PFSK-1 (cell line): ENCODE data around the gene HIBCH.

ENCODE experiments used
- FOXP2 ChIP-seq: optimal IDR thresholded peaks from 2 replicates; pipeline ENCODE3; 2011; ENCODE audit warnings: borderline replicate concordance, control low read depth, inconsistent platforms; ENCODE audit not compliant: insufficient read depth; ENCODE audit errors: extremely low read length, extremely low read depth
- POLR2AphosphoS5 ChIP-seq: IDR thresholded peaks from 2 replicates; pipeline ENCODE4 v1.6.1; 2012; ENCODE audit warnings: low read depth, mild to moderate bottlenecking, control low read depth, low read length, moderate library complexity
- REST ChIP-seq, 2 experiments: IDR thresholded peaks; 2 replicates each; pipeline versions ENCODE4 v1.6.1 to v1.8.0; 2011 to 2012; ENCODE audit warnings: low read depth in 2 of 2, low read length in 2 of 2, control low read depth in 1 of 2, inconsistent platforms in 1 of 2, mild to moderate bottlenecking in 1 of 2, moderate library complexity in 1 of 2; ENCODE audit not compliant: insufficient read depth in 1 of 2
- SIN3A ChIP-seq: IDR thresholded peaks from 2 replicates; pipeline ENCODE4 v1.6.1; 2012; ENCODE audit warnings: mild to moderate bottlenecking, low read length, moderate library complexity, borderline replicate concordance; ENCODE audit not compliant: insufficient read depth
- TAF1 ChIP-seq: IDR thresholded peaks from 2 replicates; pipeline ENCODE4 v1.6.1; 2012; ENCODE audit warnings: low read length, control low read depth, borderline replicate concordance; ENCODE audit not compliant: insufficient read depth

- TF ChIP-seq POLR2AphosphoS5 (no peak), SIN3A (no peak), TAF1 (no peak), FOXP2 (no peak), REST (IDR thresholded peaks at IDR 0.05; ENCODE audit: insufficient read depth in 1 of 2, low read depth in 2 of 2, low read length in 2 of 2) (no peak)
Observed at GRCh38 chr2:190184460-190184859, 135.2 kb downstream of the HIBCH start.
